ENCODE data around the gene CPNE5.

Gene CPNE5

DNA sequence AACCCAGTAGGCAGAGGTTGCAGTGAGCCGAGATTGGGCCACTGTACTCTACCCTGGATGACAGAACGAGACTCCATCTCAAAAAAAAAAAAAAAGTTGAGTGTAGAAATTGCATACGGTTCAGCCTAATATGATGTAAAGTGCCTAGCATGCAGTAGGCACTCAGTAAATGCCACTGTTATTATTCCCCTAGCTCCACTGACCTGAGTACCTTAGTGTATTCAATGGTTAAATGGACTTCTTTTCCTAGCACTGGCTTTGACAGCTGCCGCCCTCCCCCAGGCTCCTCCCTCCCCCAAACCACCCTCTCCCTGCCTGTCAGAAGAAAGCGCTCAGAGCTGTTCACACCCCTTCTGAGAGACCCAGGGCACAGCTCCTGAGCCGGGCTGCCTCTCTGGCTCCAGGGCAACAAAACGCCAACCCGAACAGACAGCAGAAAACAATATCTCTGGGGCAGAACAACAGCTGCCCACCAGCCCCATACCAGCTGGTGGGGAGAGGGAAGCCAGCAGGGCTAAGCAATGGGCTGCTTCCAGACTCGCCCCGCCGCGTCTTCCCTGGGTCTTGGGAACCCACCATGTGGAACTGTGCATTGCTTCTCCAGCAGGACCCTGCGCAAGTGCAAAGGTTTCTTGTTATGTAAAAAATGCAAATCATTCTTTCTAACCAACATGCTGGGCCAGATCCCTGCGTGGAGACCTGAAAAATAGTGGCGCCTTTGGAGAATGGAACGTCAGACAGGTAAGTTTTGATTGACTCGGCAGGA lies 4.5 kb downstream of the CPNE5 start:
- DNase-seq (ENCODE audit: low read depth), result no peak

DNA sequence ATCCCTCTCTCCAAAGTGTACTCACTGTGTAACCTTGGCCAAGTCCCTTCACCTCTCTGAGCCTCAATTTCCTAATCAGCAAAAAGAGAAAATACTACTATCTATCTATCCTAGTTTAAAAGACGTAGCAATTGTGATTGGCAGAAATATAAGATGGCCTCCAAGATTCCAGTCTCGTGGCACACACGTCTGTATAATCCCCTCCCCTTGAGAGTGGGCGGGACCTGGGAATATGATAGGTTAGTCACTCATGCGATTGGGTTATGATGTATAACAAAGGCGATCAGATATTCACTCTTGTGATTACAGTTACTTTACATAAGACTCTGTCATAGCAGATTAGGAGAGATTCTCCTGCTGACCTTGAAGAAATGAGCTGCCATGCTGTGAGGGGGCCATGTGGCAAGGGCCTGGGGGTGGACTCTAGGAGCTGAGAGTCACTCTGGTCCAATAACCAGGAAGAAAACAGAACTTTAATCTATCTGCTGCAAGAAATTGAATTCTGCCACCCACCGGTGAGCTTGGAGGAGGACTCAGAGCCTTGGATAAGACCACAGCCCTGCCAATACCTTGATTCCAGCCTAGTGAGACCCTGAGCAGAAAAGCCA lies 6.0 kb downstream of the CPNE5 start:
- DNase-seq (ENCODE audit: low read depth), result no peak

DNA sequence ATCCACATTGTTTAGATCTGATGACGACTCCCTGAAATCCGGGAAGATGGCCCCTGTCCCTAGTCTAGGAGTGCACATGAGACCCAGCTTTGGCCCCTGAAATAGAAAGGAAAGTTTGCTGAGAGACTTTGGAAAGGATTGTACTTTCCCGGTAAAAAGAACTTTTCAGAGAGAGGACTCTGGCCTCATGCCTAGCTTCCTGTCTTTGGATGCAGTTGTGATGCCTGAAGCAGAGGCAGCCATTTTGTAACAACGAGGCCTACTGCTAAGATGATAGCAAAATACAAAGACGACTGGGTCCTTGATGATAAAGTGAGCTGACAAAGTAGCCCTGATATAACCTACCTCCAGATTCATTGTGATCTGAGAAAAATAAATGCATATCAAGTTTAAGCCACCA lies 6.9 kb downstream of the CPNE5 start:
- DNase-seq (ENCODE audit: low read depth), result no peak

DNA sequence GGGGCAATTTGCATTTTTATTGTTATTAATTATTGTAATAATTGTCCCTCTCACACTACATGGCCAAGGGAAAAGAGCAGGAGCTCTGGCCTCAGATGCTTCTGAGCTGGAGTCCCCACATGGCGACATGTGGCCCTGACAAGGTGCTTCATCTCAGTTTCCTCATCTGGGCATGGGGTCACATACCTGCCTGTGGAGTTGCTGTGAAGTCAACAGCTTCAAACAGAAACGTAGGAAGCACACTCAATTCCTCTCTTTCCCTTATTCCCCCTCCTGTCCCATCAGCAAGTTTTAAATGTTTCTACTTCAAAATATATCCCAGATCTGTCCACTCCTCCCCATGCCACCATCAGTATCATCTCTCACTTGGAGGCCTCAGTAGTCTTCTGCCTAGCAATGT lies 8.7 kb downstream of the CPNE5 start:
- no peak for DNase-seq (ENCODE audit: low read depth)

DNA sequence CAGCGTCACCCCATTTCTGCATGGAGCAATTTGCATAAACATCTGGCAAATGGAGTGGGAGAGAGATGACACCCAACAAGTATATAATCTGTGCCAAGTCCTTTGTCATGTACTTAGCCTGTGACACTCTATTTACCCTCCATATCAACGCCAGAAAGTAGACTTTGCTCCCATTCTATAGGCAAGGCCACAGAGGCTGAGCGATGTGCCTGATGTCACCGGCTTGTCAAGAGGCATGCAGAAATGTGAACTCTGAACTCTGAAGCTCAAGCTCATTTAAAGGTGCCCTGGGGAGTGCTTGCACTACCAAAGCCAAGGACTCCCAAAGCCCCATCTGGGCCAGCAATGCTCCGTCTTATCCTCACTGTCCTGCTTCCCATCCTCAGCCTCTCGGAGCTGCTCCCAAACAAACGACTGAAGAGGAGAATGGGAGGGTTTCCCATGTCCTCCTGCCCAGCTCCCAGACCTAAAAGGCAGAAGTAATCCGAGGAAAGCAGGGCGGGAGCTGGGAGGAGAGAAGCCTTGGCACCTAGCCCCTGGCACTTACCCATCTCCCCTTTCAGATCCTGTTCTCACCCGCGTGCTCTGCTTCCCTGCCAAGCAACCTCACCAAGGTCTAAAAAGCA lies 9.2 kb downstream of the CPNE5 start:
- DNase-seq (ENCODE audit: low read depth), result no peak

DNA sequence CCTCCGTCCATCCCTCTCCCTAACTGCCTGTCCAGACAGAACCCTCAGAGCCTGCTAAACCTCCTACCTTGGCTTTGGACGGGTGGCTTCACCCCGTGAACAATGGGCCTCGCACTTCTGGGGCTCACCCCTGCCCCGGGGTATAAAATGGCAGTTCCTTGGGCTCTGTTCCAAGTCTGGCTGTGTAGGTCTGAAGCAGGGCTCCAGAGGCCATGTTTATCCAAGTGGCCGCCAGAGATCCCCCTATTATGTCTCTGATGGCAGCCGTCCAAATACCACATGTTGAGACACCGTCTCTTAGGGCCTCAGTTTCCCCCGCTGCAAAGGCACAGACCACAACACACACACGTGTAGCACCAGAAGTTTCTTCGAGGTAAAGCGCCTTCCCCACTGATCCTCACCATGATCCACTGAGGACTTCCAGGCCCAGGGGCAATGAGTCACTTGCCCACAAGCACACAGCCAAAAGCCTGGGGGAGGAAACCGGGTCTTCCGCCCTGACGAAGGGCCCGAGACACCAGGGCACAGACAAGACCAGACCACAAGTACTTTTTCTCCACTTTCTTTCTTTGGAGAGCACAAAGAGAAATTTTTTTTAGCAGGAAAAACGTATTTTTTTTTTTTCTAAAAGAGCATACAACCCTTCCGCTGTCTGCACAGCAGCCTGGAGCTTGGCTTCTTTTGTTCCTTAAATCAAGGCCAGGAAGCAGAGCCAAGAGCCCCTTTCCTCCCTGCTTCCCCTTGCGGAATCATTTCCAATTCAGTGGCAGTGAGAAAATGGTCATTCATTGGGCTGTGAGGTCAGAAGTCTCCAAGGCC lies 11.8 kb downstream of the CPNE5 start:
- no peak for DNase-seq (ENCODE audit: low read depth)

DNA sequence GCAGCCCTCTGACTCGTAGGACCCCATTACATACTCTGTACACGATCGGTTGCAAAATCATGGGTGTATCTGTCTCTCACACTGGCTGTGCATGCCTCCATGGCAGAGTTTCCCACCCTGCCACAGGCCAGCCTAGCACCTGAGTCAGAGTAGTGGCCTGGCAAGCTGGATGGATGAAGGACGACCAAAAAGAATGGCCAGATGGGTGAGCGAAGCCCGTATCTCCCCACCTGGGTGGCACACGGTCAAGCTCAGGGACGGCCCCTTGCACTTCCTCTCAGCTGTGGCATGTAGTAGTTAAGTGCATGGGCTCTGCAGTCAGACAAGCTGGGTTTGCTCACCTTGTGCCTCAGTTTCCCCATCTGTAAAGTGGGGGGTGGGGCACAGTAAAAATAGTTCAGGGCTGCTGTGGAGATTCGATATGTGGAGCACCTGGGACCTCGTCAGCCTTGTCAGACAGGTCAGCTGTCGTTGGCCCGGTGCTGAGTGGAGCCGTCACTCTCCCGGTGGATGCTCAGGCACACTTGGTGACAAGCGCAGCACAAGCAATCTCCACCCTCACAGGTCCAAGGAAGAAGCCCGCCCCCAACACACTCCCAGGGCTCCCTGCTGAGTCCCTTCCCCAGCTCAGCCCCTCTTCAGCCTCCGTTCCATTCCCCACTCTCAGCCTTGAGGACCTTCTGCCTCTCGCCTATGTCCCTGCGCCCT lies 12.6 kb downstream of the CPNE5 start:
- no peak for DNase-seq (ENCODE audit: low read depth)

DNA sequence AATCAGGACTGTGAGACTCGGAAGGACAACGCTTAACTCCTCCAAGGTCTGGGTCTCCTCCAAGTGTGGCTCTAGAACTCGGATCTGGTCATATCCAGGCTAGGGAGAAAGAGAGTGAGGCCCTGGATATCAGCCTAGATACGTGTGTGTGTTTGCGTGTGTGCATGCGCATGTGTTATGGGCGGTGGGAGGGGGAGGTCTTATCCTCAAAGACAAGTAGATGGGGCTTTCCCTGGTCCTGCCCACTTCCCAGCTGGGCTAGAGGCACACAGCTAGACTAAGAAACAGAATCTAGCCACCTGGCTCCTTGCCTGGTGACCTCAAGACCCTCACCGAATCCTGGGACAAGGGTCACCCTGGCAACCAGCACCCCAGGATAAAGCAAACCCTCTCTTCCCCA lies 13.2 kb downstream of the CPNE5 start:
- no peak for DNase-seq (ENCODE audit: low read depth)

DNA sequence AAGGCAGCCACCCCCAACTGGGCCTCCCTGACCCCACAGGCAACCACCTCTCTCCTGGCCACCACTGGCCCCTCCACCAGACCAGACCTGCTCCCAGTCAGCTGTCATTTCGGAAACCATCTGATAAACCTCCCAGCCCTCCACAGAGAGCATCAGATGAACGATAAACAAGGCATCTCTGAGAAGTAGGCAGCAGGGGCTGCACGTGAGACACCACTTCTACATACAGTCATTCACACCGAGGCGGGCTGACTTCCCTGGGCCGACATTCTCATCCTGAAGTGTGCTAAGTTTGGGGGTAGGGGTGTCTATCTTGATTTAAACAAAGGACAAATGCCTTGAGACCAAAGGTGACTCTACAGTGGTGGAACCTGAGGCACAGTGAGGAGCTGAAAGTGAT lies 13.8 kb downstream of the CPNE5 start:
- no peak for DNase-seq (ENCODE audit: low read depth)

DNA sequence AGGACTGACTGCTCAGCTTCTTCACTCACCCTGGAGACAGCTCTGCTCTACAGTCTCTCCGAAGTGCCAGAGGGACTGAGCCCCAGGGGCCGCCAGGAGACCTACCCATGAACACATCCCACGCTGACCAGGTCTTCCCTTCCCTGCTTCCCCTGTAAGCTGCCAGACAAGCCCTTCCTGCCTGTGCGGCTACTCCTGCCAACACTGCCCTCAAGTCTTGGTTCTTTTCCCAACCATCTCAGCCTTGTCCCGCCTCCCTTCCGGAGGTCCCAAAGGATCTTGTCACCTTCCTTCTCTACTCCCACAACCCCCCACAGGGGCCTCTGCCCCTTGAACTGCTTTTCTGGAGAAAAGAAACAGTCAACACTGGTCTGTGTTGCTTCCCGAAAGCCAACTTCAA lies 15.0 kb downstream of the CPNE5 start:
- DNase-seq (ENCODE audit: low read depth), result no peak

DNA sequence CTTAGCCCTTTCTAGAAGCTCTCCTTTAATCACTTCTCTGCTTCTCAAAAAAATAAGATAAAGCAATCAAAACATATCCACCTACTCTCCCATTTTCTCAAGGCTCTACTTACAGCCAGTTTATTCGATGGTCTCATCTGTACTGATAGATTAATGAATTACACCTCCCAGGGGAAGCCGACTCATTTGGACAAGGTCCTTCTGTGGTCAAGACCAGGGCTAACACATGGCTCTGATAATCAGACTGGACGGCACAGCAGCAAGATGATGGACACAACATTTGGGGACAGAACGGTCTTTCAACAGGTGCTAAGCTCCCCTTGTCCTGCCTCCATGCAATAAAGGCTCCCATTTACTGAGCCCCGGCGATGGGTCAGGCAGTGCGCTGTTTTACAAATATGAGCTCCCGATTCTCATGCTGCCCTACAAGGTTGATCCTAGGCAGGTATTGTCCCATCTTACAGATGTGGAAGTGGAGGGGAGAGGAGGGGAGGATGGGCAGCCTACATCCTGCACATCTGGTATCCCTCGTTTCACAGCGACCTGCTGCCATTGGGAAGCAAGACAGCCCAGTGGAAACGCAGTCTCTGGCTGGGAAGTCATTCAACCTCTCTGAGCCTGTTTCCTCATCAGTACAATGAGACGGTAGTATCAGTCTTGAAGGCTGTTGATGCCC lies 15.7 kb downstream of the CPNE5 start:
- DNase-seq (ENCODE audit: low read depth), result no peak

DNA sequence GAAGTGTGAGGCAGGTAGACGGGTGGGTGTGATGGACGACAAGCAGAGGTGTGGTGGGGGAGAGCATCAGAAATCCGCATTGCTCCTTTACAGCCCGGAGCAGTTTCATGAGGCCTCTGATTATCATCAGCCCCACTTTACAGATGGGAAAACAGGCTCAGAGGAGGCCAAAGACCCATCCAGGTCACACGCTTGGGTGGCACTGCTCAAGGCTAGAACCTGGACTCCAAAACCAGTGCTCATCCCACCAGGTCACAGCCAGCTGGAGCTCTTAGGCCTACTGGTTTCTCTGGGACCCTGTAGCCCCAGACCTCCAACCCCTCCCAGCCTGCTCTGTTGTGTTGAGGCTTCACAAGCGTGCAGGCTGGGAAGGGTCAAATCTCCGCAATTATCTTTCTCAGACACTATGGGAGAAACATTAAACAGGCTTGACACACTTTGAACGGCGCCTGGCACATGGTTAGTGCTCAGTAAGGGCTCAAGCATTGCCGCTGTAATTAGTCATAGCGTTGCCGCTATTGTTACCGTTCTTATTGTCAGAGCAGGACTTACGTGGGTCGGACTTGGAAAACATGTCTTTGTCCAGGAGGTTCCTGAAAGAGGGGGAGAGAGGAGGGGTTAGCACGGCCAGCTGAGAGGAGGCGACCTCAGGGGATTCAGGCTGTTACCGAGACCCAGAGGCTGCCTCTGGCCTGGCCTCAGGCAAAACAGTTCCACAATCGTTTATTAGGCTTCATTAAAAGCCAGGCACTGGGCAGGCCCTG lies 16.6 kb downstream of the CPNE5 start:
- no peak for DNase-seq (ENCODE audit: low read depth)

DNA sequence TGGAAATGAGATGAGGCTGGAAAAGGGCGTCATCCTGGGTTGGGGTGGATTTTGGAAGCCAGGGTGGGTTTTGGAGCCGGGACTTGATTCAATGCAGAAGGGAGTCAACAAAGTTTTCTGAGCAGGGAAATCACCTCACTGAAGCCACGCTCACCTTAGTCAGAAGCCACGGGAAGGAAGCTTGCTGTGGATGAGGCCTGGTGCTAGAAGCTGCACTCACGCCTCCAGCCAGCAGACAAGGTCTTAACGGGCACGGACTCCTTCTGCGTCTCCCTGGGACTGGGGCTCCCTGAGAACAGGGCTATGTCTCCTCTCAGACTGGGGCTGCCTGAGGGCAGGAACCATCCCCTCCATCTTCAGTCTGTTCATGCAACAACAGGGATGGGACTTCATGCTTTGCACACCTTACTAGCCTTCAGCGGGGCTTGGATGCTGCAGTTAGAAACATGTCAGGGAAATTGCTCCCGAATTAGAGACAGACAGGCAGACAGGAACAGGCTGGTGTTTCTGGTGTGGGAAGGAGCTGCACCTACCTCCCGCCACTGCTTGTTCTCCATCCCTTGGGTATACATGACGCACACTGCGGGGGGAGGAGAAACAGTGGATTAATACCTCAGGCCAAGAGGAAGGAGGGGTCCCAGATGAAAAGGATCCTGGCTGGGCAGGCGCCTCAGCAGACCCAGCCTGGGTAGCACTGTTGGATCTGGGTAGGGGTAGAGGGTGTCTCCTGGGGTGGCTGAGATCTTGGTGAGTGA lies 17.5 kb downstream of the CPNE5 start:
- DNase-seq (ENCODE audit: low read depth), result no peak

DNA sequence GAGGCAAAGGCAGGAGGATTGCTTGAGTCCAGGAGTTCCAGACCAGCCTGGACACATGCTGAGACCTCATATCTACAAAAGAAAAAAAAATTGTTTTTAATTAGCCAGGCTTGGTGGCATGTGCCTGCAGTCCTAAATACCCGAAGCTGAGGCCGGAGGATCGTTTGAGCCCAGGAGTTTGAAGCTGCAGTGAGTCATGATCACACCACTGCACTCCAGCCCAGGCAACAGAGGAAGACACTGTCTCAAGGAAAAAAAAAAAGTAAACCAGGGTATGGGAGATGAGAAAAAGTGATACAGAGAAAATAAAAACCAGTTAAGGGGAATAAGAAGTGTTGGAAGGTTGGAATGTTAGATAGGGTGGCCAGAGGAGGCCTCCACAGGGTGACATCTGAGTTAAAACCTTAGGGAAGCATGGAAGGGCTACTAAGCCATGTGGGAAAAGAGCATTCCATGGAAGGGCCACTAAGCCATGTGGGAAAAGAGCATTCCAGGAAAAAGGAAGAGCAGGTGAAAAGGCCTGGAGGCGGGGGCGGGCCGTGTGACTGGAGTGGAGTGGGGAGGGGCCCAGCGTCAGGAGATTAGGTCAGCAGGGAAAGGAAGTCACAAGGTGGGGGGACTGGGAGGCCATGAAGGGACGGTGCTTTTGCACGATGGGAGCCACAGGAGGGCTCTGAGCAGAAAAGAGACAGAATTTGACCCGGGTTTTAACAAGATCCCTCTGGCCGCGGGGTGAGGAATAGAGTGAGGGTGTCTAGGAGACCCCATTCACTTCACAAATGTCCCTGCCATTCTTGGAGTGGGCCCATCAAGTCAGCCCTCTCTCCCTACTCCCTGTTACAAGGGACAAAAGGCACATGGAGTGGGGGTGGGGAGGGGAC lies 18.3 kb downstream of the CPNE5 start:
- DNase-seq (ENCODE audit: low read depth), result no peak

DNA sequence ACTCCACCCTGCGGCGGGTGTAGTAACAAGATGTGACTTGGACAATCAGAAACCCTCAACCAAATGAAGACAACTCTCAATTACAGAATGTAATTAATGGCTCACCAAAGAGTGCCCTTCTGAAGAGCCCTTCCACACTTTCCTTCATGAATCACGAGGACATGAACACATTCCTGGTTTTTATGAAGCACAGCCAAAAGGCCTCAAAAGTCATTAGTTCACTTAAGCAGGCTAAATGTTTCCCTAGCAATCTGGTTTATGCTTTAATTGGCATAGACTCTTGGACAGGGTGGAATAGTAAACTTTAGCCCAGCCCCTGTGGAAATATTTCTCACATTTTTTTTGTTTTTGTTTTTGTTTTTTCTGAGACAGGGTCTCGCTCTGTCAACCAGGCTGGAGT lies 20.5 kb downstream of the CPNE5 start:
- no peak for DNase-seq (ENCODE audit: low read depth)

DNA sequence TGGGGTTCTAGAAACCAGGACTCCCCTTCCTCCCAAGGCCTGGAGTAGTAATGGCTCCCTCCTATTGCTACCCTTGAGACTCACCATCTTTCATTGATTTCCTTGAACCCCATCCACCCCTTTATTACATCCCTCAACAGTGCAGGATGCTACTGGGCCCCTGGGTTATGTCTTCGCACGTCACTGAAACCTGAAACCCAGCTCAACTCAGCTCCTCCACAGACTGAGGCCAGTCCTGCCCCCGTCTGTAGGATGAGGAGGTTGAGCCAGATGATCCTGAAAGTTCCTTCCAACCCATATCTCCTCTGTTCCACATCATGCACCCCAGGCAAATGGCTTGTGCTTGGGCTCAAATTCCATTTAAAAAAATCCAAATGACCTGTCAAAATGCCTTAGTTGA lies 21.4 kb downstream of the CPNE5 start:
- no peak for DNase-seq (ENCODE audit: low read depth)

DNA sequence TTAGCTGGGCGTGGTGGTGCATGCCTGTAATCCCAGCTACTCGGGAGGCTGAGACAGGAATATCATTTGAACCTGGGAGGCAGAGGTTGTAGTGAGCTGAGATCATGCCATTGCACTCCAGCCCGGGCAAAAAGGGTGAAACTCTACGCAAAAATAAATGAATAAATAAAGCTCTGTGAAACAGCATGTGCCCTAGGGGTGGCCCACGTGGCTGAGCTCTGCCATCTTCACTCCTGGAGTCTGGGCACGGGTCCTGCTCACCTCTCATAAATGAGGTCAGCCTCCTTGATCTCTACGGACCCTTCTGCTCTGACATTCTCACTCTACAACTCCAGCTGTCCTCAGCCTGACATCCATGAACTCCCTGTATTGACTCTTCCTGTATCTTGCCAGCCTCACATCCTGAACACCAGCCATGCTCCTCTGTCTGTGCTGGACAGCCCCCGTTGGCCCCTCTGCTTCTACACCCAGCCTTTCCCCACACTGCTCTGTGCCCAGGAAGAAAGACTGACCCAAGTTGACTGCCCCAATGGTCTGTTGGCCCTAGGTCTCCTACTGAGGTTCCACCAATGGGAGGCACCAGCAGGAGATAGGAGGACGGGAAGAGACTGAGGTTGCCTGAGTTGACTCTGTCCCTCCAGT lies 21.9 kb downstream of the CPNE5 start:
- no peak for DNase-seq (ENCODE audit: low read depth)

DNA sequence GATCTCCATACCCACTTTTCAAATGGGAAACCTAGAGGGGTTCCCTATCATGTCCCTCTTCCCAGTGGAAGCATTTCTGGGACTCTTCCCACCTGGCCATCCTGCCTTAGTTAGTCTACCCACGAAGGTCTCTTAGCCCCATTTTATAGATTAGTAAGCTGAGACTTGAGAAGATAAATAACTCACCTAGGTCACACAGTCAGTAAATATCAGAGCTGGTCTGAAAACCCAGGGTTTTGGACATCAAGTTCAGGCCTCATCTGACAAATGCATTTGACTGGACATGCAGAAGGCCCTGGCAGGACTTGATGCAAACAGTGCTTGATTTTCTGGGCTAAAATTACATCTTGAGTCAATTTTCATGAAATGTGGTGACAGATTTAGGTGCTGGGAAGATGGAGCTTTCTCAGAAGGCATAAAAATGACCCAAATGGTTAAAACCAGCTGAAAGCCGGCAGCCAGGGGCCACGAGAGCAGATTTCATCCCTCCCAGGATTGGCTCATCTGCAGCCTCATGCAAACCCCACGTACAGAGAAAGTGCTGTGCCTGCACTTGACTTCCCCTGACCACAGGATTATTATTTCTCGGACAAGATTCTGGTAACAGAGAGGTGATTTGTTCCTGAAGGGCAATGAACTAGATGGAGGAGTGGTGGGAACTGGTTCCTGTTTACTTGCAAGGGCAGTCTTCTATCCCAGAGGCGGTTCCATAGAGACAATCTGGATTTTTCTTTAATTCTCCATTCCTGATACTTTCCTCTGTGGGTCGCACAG lies 23.1 kb downstream of the CPNE5 start:
- DNase-seq (ENCODE audit: low read depth), result no peak
